ENCODE measurements around the gene KRTAP2-3.

The KRTAP2-3 gene

DNA sequence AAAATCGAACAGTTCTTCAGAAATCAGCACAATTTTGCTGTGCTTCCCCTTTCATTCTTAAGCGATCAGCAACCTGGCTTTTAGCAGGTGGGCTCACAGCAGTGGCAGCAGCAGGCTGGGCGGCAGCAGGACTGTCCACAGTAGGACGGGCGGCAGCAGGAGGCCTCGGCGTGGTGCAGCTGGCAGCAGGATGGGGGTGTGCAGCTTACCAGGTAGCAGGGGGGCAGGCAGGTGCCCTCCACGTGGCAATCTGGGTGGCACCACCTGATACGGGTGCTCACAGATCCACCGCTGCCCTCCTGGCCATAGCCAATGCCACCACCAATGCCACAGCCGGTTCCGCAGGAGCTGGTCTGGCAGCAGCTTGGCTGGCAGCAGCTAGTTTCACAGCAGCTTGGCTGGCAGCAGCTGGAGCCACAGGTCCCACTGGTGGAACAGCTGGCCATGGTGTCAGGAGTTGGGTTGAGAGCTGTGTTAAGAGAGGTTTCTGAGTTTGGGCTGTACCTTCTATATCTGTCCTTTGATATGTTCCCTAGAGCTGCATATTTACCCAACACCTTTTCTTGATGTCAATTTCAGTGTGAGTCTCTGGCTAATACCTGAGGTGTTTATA is 30.2 kb downstream of the KRTAP2-3 start, which contains the start of gene KRTAP1-4:
Gene KRTAP1-4 (minus strand): TSS at position 563 of the 613 bp plus-strand sequence. CDS start 117 bp downstream, at position 446.
- no peak for DNase-seq (ENCODE audit: low spot score)

GRCh38 chr17:41026715-41027471 is 33.0 kb downstream of the KRTAP2-3 start, which contains the start of gene KRTAP1-5:
TSS of gene KRTAP1-5 (minus strand) at chr17:41027208. CDS start at chr17:41027155, 53 bp downstream.
- DNase-seq (ENCODE audit: low spot score): no peak

GRCh38 chr17:41024697-41025096 is 35.2 kb downstream of the KRTAP2-3 start:
- DNase-seq (ENCODE audit: low spot score): no peak

DNA sequence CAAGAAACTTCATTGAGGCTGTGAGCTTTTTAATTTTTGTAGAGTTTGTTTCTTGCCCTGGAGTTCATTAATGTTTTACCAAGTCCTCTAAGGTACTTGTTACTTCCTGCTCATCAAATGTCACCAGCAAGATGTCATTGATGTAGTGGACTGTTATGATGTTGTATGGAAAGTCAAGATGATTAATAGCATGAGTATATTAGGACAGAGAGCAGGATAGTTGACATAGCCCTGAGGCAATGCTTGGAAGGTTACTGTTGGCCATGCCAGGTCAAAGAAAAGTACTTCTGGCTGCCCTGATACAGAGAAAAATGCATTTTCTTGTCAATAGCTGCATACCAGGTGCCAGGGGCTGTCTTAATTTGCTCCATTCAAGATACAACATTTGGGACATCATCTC is 39.6 kb downstream of the KRTAP2-3 start:
- DNase-seq (ENCODE audit: low spot score): no peak

GRCh38 chr17:41019415-41019814 is 40.5 kb downstream of the KRTAP2-3 start:
- no peak for DNase-seq (ENCODE audit: low spot score)

DNA sequence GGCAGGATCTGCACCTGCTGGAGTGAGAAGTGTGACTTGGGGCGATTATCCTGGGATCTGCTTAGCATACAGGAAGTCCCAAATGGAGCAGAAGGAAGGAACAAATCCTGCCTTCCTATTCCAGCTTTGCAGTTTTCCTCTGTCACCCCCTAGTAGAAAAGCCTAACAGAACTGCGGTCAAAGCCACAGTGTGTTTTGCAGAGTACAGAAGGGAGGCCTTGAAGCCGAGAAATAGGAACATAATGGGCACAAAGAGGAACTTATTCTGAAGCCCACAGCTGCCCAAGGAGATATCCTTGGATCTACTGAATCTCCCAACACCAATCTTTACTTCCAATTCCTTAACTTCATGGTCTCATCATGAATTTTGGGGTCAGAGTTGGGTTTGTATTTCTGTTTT is 41.4 kb downstream of the KRTAP2-3 start:
- no peak for DNase-seq (ENCODE audit: low spot score)

DNA sequence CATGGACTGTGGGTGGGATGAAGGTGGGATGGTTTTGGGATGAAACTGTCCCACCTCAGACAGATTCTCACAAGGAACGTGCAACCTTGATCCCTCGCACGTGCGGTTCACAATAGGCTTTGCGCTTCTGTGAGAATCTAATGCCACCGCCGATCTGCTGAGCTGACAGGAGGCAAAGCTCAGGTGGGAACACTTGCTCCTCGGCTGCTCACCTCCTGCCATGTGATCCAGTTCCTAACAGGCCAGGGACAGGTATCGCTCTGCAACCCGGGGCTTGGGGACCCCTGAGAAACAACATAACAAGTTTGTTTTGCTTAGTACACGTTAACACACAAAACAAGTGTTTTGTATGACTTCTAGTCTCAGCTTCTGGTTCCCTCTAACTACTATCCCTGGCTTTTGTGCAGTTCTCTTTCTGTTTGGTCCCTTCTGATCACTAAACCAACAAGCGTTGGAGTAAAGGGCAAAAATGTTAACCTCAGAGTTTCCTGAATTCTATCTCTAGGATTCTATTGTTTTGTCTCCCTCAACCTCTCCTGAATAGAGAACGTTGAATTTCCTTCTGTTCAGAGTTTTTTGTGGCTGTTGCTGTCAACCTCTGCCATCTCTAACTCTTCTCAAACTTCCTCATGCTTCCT is 43.2 kb downstream of the KRTAP2-3 start:
- no peak for DNase-seq (ENCODE audit: low spot score)

DNA sequence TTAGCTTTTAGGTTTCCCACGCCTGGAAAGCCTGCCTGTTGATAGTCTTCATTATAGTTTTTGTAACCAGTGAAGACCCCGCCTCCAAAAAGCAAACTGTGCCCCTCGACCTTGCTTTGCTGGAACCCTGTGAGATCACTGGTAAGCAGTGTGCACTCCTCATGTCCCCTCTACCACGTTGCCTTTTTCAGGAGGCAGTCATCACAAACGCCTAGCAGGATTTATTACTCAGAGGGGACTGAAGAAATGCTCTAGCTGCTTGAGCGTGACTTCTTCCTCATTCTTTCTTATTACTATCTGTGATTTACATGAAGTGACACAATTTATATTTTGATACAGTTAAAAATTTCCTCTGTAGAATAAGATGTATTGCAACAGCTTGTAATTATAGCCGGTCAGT is 44.5 kb downstream of the KRTAP2-3 start:
- DNase-seq (ENCODE audit: low spot score): no peak

DNA sequence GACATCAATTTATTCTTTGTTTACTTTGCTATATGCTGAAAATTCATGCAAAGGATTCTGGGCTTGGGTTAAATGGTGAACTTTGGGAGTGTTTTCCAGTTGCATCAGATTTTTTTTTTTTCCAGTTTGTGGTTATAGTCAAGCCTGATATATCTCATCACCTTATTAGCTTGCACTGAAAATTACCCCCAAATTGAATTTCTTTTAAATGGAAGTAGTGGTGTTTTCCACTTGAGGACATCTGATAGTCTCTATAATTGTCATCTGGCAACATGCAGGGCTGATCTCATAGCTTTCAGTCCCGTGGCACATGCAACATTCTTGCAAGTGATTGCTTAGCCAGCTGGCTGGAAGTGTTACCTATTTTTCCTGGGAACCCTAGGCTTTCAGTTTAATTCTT is 46.3 kb downstream of the KRTAP2-3 start:
- DNase-seq (ENCODE audit: low spot score): peak; percentile 69

DNA sequence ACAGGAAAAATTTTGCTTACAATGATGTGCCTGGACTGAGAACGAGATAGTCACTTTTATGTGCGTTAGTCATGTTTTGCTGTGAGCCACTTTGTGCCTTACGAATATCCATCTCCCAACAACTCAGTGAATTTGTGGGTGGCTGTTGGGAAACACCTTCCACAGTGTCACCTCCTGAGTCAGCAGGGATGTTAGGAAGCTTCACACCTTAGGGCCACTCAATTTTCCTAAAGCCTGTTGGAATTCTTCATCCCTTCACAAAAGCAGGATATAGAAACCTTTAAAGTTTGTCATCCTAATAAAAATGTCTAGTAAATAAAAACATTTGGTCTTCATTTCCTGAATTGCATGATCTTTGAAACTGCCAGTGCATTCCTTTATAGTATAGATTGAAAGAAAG is 46.7 kb downstream of the KRTAP2-3 start:
- DNase-seq (ENCODE audit: low spot score): no peak

GRCh38 chr17:41012326-41013120 is 47.4 kb downstream of the KRTAP2-3 start:
- peak; percentile 53 for DNase-seq (ENCODE audit: low spot score)

- no peak for DNase-seq (ENCODE audit: low spot score)
Measured at GRCh38 chr17:41010441-41010840, 49.5 kb downstream of the KRTAP2-3 start.

GRCh38 chr17:41009936-41010335 is 50.0 kb downstream of the KRTAP2-3 start:
- DNase-seq (ENCODE audit: low spot score): no peak

- no peak for DNase-seq (ENCODE audit: low spot score)
Measured at GRCh38 chr17:41009301-41009760, 50.6 kb downstream of the KRTAP2-3 start.

Data from cerebellar cortex (tissue), 1 donor.